ENCODE measurements around the gene SPACA6.

SPACA6 gene

DNA sequence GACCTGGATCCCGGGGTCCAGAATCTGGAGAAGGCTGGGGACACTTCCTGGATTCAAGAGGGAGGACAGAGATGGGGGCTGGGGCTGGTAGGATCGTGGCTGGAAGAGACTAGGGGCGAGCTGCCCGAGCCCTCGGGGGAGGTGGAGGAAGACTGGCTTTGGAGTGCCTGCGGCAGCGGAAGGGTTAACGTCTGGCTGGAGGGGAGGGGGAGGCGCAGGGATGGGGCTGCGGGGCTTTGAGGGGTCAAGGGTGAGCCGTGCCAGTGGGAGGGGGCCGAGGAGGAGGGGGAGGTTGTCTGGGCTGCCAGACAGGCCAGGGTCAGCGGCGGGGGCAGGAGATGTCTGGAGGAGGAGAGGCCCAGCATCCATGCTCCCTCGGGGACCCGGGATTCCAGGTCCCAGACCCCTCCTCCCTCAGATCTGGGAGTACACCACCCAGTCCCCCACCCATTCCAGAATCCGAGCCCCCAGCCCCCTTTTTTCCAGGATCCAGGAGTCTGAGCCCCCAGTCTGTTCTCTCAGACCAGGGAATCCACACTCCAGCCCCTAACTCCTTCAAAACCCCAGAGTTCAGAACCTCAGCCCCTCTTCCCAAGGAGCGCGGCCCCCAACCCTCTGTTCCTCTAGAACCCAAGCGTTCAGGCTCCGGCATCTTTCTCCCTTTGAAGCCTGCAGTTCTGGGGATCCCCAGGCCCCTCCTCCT is 3.2 kb upstream of the SPACA6 start:
- no peak for DNase-seq

DNA sequence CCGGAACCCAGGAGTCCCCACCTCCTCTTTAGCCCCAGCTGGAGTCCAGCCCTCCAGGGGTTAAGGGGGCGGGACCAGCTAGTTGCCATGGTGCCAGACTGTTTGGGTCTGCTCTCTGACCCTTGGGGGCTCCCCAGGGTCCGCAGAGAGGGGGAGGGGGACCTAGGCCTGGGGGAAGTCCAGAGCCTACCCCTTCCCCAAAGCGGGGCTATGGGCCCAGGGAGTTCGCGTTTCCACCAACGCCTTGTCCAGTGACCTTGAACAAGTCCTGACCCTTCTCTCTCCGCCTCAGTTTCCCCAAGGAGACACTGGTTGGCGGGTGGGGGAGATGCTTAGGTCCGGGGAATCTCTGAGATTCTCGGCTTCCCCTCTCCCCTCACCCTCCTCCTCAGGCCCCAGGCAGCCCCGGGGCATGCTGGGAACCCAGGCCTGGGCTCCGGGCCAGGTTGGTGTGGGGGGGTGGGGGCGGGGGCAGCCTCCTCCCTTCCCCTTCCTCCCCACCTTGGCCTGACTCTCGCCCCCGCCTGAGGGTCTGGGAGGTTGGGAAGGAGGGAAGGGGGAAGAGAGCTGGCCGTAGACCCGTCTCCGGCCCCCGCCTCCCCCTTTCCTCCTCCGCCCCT is 2.6 kb upstream of the SPACA6 start:
- peak; percentile 43 for DNase-seq

GRCh38 chr19:51691074-51691583 is 2.0 kb upstream of the SPACA6 start:
- DNase-seq: no peak

GRCh38 chr19:51691584-51692428 is 1.3 kb upstream of the SPACA6 start:
- DNase-seq: no peak

GRCh38 chr19:51692468-51692867 is 662 bp upstream of the SPACA6 start:
- DNase-seq: no peak

DNA sequence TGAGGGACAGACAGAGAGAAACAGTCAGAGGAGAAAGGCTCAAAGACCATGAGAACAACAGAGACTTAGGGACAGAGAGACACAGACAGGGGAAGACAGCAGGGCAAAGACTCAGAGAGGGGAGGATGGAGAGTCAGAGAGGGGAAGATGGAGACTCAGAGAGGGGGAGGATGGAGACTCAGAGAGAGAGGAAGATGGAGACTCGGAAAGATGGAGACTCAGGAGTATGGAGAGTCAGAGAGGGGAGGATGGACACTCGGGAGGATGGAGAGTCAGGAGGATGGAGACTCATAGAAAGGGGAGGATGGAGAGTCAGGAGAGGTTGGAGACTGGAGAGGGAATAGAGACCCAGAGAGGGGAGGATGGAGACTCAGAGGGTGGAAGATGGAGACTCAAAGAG is 689 bp downstream of the SPACA6 start:
- no peak for DNase-seq

DNA sequence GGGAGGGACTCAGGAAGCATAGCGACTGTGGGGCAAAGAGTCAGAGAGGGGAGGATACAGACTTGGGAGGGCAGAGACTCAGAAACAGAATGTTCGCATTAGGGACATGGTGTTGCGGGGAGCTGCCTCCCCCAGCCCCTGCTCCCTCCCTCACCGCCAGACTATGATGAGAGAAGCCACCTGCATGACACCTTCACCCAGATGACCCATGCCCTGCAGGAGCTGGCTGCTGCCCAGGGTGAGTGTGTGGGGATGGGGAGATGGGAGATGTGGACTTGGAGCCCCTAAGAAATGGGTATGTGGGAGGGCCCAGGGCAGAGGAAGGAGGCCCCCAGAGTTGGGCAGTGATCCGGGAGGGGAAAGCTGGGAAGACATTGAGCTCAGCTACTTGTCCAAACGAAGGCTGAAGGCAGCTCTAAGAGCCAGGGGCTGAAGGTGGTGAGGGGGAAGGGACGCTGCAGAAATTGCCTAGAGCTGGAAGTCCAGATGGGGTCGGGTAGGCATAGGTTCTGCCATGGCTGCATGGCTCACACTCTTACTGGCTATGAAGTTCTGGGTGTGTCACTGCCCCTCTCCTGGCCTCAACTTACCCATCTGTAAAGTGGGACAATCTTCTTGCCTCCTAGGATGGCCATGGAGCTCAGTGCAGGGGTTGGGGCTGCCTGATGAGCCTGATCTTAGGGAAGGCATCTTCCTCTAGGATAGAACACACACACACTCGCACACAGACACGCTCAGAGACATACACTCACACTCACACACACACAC is 1.4 kb downstream of the SPACA6 start:
- no peak for DNase-seq

DNA sequence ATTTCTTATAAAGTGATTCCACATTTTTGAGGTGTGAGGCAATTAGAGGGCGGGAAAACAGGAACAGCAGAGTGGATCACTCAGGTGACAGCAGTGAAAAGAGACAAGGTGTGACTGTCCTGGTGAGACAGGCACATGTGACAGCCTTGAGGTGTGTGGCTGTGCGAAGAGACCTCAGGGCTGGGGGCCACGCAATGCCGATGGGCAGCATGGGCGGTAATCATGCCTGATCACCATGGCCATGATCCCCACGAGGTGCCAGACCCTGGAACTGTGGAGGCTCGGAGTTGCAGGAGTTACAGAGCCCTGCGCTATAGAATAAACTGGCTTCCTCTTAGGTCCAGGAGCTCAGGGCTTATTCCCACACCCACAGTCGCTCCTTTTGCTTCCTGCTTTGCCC is 2.0 kb downstream of the SPACA6 start:
- DNase-seq: no peak

GRCh38 chr19:51695702-51696315 is 2.7 kb downstream of the SPACA6 start:
- no peak for DNase-seq

DNA sequence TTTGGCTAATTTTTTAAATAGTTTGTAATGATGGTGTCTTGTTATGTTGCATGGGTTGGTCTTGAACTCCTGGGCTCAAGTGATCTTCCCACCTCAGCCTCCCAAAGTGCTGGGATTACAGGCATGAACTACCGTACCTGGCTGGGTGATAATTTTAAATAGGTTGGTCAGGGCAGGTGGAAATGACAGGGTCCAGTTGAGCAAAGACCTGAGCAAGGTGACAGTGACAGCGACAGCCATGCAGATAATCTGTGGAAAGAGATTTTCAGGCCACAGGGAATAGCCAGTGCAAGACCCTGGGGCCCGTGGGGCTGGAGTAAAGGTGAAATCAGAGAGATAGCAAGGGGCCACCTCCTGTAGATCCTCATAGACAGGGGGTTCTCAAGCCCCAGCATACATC is 3.5 kb downstream of the SPACA6 start:
- no peak for DNase-seq

GRCh38 chr19:51697169-51697776 is 4.1 kb downstream of the SPACA6 start:
- no peak for DNase-seq

DNA sequence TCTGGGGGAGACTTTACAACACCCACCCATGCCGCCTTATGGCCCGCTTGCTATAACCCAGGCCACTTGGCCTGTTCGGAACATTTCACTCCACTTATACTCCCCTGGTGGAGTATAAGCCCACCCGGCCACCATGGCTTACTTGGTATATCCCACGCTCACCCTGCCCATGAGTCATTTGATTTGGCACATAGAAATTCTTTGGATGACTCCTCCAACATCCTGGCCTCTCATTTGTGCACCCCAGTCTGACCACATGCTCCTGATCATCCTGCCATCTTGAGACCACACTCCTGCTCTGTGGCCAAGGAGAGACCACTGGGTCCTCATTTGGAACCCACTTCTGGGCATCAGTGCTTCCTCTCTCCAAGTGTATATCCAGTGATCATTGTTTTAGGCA is 5.2 kb downstream of the SPACA6 start:
- no peak for DNase-seq

- no peak for DNase-seq
Observed at GRCh38 chr19:51699170-51699569, 6.0 kb downstream of the SPACA6 start.

GRCh38 chr19:51701468-51702100 is 8.5 kb downstream of the SPACA6 start:
- no peak for DNase-seq

DNA sequence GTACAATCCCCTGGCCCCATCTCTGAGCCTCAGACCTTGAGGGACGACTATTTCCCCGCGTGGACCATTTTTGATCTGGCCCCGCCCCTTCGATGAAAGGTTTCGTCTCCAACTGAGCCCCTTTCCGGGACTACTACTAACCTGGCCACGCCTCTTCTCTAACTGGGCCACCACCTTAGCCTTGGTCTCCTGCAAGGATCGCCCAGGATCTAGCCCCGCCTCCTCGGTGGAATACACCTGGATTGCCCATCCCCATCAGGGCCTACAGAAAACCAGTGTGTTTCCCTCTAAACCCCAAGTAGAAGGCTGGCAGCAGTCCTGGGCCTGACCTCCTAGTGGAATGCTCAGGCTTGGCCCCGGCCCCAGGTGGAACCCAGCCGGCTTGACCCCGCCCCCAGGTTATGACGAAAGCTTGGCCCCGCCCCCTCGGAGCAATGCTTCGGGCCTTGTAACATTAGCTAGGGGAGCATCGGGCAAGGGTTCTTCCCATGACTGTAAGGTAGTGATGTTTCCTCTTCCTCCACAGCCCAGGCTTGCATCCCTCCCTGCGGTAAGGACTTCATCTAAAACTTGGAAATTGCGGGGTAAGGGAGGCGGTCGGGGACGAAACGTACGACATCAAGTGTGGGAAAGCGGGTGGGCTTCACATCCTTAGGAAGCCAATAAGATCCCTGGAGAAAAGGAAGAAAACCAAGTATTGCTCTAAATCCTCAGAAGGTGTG is 9.1 kb downstream of the SPACA6 start:
- DNase-seq: no peak

GRCh38 chr19:51702825-51703574 is 9.9 kb downstream of the SPACA6 start:
- DNase-seq: no peak

GRCh38 chr19:51703575-51704515 is 10.7 kb downstream of the SPACA6 start:
- DNase-seq: peak; percentile 80

GRCh38 chr19:51704626-51705025 is 11.5 kb downstream of the SPACA6 start:
- DNase-seq: no peak

DNA sequence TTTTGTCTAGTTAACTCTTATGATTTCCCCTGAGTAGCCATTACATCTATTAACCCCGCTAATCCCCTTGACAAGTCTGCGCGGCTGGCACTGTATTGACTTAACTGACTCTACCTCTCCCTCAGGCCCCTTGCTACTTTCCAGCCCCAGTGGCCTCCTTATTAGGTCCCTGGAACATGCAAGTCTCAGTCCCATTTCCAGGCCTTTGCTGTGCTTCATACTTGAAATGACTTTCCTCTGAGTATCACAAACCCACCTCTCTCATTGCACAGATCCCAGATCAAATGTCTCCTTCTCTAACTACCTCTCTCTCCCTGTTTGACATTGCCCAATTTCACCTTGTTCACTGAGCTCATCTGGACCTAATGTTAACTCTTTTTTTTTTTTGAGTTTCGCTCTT is 13.2 kb downstream of the SPACA6 start:
- DNase-seq: no peak

Measured in NCI-H1436 treated with DMSO at 0.1 percent for 48 hours (cell line).